Measurements from ENCODE around the gene ACTL9. TPM values are rescaled to one million over a fixed set of nuclear protein-coding genes. Genes with fewer than 3 reads are reported as not detected.
"Not testable (repeated sequence)": the region's sequence is repeated elsewhere in the genome, so short reads cannot be mapped to it uniquely, and the experiment has no call there.

The ACTL9 gene
- not detected for total RNA-seq

GRCh38 chr19:8698433-8699063 lies at the start of gene ACTL9:
Gene ACTL9, minus strand, starts transcription at chr19:8698795. Its CDS starts 94 bp downstream, at chr19:8698701.
- intact Hi-C loops (cut with DNase I): no loop called here
- 66% methylated on average over 19 of the region's 23 CpGs for WGBS
- Histone ChIP-seq H3K4me3 (no peak within 1 kb of the TSS), H3K36me3 (no peaks in the 10 kb centered on the region), H3K4me1 (no peaks in the 10 kb centered on the region), H3K9me3 (no peaks in the 10 kb centered on the region), H3K27ac (replicated peaks in 1 of 4) (no peak within 1 kb of the TSS), H3K27me3 (peaks cover 0 to 87% (median 2%) of the 10 kb centered on the region in 4 donors)
- TF ChIP-seq EP300 (IDR thresholded peaks at IDR 0.05) (no peak), POLR2AphosphoS5 (IDR thresholded peaks at IDR 0.05) (no peak), POLR2A (IDR thresholded peaks at IDR 0.05; ENCODE audit: low read depth) (no peak)
- TF ChIP-seq, protein P1, sequence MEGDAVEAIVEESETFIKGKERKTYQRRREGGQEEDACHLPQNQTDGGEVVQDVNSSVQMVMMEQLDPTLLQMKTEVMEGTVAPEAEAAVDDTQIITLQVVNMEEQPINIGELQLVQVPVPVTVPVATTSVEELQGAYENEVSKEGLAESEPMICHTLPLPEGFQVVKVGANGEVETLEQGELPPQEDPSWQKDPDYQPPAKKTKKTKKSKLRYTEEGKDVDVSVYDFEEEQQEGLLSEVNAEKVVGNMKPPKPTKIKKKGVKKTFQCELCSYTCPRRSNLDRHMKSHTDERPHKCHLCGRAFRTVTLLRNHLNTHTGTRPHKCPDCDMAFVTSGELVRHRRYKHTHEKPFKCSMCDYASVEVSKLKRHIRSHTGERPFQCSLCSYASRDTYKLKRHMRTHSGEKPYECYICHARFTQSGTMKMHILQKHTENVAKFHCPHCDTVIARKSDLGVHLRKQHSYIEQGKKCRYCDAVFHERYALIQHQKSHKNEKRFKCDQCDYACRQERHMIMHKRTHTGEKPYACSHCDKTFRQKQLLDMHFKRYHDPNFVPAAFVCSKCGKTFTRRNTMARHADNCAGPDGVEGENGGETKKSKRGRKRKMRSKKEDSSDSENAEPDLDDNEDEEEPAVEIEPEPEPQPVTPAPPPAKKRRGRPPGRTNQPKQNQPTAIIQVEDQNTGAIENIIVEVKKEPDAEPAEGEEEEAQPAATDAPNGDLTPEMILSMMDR (IDR thresholded peaks at IDR 0.05): no peak
- no peak for DNase-seq (ENCODE audit: extremely low spot score)

- intact Hi-C loops (cut with DNase I): not testable (repeated sequence)
These were observed 40.9 kb upstream of the ACTL9 start for GRCh38 chr19:8739291-8740065.

GRCh38 chr19:8738377-8738776 lies 39.8 kb upstream of the ACTL9 start:
- intact Hi-C loops (cut with DNase I): no loop called here
- Histone ChIP-seq H3K4me1 (no peaks in the 10 kb centered on the region), H3K4me3 (no peak overlapping the region), H3K36me3 (no peaks in the 10 kb centered on the region), H3K9me3 (no peaks in the 10 kb centered on the region), H3K27ac (replicated peaks in 1 of 4) (no peak overlapping the region), H3K27me3 (no peaks in the 10 kb centered on the region)
- no peak for DNase-seq (ENCODE audit: extremely low spot score)
- WGBS: 84% methylated on average over 8 of the region's 8 CpGs
- TF ChIP-seq POLR2AphosphoS5 (IDR thresholded peaks at IDR 0.05) (no peak), EP300 (IDR thresholded peaks at IDR 0.05) (no peak), POLR2A (IDR thresholded peaks at IDR 0.05; ENCODE audit: low read depth) (no peak)
- TF ChIP-seq, protein P1 (IDR thresholded peaks at IDR 0.05): no peak

More at GRCh38 chr19:8739291-8740065, 40.9 kb upstream of the ACTL9 start:
- not testable (repeated sequence) for H3K27ac ChIP-seq (replicated peaks in 1 of 4); H3K4me3 ChIP-seq; H3K9me3 ChIP-seq; H3K4me1 ChIP-seq; H3K27me3 ChIP-seq; H3K36me3 ChIP-seq; DNase-seq (ENCODE audit: extremely low spot score)
- WGBS: 88% methylated on average over 8 of the region's 55 CpGs

DNA sequence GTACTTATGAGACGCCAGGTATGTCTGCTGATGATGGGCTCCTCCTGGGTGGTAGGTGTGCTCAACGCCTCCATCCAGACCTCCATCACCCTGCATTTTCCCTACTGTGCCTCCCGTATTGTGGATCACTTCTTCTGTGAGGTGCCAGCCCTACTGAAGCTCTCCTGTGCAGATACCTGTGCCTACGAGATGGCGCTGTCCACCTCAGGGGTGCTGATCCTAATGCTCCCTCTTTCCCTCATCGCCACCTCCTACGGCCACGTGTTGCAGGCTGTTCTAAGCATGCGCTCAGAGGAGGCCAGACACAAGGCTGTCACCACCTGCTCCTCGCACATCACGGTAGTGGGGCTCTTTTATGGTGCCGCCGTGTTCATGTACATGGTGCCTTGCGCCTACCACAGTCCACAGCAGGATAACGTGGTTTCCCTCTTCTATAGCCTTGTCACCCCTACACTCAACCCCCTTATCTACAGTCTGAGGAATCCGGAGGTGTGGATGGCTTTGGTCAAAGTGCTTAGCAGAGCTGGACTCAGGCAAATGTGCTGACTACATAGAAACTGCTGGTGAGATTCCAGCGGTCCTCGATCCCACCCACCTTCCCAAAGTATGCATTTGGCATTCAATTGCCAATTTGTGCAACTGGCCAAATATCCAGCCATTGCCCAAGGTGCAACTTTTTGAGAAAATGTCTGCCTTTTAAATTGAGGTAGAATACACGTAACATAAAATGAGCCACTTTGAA lies 33.0 kb upstream of the ACTL9 start:
- H3K36me3 ChIP-seq: no peaks in the 10 kb centered on the region
- no peak for DNase-seq (ENCODE audit: extremely low spot score)
- H3K4me3 ChIP-seq: no peak overlapping the region
- WGBS: 58% methylated on average over 19 of the region's 19 CpGs
- H3K27me3 ChIP-seq: peaks cover 0 to 22% (median 0%) of the 10 kb centered on the region in 4 donors
- H3K27ac ChIP-seq (replicated peaks in 1 of 4): no peak overlapping the region
- no peak for TF ChIP-seq EP300 (IDR thresholded peaks at IDR 0.05)
- no peak for TF ChIP-seq POLR2A (IDR thresholded peaks at IDR 0.05; ENCODE audit: low read depth)
- TF ChIP-seq POLR2AphosphoS5 (IDR thresholded peaks at IDR 0.05): no peak
- TF ChIP-seq, protein P1 (IDR thresholded peaks at IDR 0.05): no peak
- no peaks in the 10 kb centered on the region for H3K9me3 ChIP-seq
- no peaks in the 10 kb centered on the region for H3K4me1 ChIP-seq
- intact Hi-C loops (cut with DNase I): no loop called here

- H3K36me3 ChIP-seq: no peaks in the 10 kb centered on the region
- peaks cover 0 to 26% (median 0%) of the 10 kb centered on the region in 4 donors for H3K27me3 ChIP-seq
- H3K9me3 ChIP-seq: no peaks in the 10 kb centered on the region
- no peaks in the 10 kb centered on the region for H3K4me1 ChIP-seq
- WGBS: 69% methylated on average over 3 of the region's 3 CpGs
- peak; percentile 66 for DNase-seq (ENCODE audit: extremely low spot score)
- intact Hi-C loops (cut with DNase I): no loop called here
- H3K27ac ChIP-seq (replicated peaks in 1 of 4): no peak overlapping the region
- H3K4me3 ChIP-seq: no peak overlapping the region
- no peak for TF ChIP-seq POLR2A (IDR thresholded peaks at IDR 0.05; ENCODE audit: low read depth)
- no peak for TF ChIP-seq EP300 (IDR thresholded peaks at IDR 0.05)
- no peak for TF ChIP-seq POLR2AphosphoS5 (IDR thresholded peaks at IDR 0.05)
- TF ChIP-seq, protein P1 (IDR thresholded peaks at IDR 0.05): no peak
These were observed 25.7 kb upstream of the ACTL9 start for GRCh38 chr19:8724276-8724675.
